ENCODE results near the gene TMEM253. TPM values are rescaled to one million over a fixed set of nuclear protein-coding genes. Genes with fewer than 3 reads are reported as not detected.

TMEM253 gene
- total RNA-seq, 1 donor from 2014 or later = not detected

DNA sequence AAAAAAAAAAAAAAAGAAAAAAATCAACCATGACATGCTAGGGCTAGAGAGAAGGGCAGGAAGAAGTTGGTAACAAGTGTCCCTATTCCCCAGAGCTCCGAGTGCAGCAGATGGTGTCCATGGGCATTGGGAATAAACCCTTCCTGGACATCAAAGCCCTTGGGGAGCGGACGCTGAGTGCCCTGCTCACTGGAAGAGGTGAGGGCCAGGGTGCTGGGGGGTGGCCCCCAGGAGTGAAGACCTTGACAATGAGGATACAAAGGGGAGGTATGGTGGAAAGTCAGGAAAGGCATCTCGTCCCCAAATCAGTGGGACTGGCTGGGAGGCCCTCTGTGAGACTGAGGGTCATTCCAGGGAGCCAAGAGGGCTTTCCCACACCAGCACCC lies 14.0 kb upstream of the TMEM253 start:
- H3K36me3 ChIP-seq = peaks cover 0 to 71% of the 10 kb centered on the region in 2 donors
- H3K4me3 ChIP-seq = no peak overlapping the region
- peaks cover 6% of the 10 kb centered on the region for H3K4me1 ChIP-seq
- TF ChIP-seq, protein P1, sequence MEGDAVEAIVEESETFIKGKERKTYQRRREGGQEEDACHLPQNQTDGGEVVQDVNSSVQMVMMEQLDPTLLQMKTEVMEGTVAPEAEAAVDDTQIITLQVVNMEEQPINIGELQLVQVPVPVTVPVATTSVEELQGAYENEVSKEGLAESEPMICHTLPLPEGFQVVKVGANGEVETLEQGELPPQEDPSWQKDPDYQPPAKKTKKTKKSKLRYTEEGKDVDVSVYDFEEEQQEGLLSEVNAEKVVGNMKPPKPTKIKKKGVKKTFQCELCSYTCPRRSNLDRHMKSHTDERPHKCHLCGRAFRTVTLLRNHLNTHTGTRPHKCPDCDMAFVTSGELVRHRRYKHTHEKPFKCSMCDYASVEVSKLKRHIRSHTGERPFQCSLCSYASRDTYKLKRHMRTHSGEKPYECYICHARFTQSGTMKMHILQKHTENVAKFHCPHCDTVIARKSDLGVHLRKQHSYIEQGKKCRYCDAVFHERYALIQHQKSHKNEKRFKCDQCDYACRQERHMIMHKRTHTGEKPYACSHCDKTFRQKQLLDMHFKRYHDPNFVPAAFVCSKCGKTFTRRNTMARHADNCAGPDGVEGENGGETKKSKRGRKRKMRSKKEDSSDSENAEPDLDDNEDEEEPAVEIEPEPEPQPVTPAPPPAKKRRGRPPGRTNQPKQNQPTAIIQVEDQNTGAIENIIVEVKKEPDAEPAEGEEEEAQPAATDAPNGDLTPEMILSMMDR (IDR thresholded peaks at IDR 0.05) = no peak
- no peak for TF ChIP-seq POLR2A (IDR thresholded peaks at IDR 0.05)
- TF ChIP-seq POLR2AphosphoS5 (IDR thresholded peaks at IDR 0.05; ENCODE audit: insufficient read depth in 1 of 2, low read depth in 1 of 2) = no peak
- H3K27me3 ChIP-seq = no peaks in the 10 kb centered on the region
- H3K9me3 ChIP-seq = no peaks in the 10 kb centered on the region
- H3K27ac ChIP-seq = peak overlapping the region; percentile 12
- intact Hi-C loops (cut with DNase I) = no loop called here
- DNase-seq (ENCODE audit: extremely low spot score in 2 of 2) = no peak

DNA sequence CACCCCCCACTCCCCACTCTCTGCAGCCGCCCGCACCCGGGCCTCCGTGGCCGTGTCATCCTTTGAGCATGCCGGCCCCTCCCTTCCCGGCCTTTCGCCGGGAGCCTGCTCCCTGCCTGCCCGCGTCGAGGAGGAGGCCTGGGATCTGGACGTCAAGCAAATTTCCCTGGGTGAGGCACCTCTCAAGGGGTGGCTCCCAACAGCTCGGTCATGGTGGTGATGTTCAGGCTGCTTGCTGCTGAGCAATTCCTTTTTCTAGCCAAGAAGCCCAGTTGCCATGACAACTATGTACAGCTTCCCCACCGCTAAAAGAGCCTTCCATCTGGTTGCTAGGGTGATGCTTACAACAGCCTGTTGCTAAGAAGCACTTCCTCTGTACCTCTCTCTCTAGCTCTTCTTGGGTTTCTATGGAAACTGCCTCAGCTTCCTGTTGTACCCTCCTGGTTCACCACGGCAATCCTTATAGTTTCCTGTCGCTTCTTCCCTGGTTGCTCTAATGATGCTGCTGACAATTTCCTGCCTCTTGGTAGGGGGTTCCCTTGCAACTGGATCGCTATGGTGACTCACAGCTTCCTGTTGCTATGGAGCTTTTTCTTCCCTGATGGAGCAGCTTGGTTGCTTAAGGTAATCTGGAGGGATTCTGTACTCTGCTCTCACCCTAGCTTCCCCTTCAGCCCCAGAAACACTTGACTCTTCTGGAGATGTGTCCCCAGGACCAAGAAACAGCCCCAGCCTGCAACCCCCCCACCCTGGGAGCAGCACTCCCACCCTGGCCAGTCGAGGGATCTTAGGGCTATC lies 13.4 kb upstream of the TMEM253 start:
- H3K36me3 ChIP-seq = peaks cover 0 to 65% of the 10 kb centered on the region in 2 donors
- H3K27me3 ChIP-seq = no peaks in the 10 kb centered on the region
- intact Hi-C loops (cut with DNase I) = no loop called here
- H3K4me1 ChIP-seq = peaks cover 6% of the 10 kb centered on the region
- H3K9me3 ChIP-seq = no peaks in the 10 kb centered on the region
- H3K27ac ChIP-seq = peak overlapping the region; percentile 12
- H3K4me3 ChIP-seq = no peak overlapping the region
- TF ChIP-seq POLR2A (IDR thresholded peaks at IDR 0.05) (no peak), POLR2AphosphoS5 (IDR thresholded peaks at IDR 0.05; ENCODE audit: insufficient read depth in 1 of 2, low read depth in 1 of 2) (peak in 1 of 2 donors; percentile 23)
- TF ChIP-seq, protein P1 (IDR thresholded peaks at IDR 0.05) = no peak
- peak in 1 of 2 donors; percentile 87 for DNase-seq (ENCODE audit: extremely low spot score in 2 of 2)

DNA sequence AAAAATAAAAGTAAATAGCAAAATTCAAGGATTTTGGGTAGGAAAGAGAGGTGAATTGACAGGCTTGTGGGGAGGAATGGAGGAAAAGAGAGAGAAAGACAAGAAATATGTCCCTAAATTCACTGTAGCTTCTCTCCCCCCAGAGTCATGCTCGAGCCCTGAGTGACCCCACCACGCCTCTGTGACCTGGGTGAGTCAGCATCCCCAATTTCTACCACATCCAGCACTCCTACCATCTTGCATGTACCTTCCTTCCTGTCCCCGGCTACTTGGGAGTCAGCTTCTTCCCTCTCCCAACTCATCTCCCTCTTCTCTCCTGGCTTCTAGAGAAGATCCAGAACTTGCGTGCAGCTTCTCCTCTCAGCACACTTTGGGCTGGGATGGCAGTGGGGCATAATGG lies 12.2 kb upstream of the TMEM253 start:
- TF ChIP-seq POLR2AphosphoS5 (IDR thresholded peaks at IDR 0.05; ENCODE audit: insufficient read depth in 1 of 2, low read depth in 1 of 2) (no peak), POLR2A (IDR thresholded peaks at IDR 0.05) (no peak)
- TF ChIP-seq, protein P1 (IDR thresholded peaks at IDR 0.05) = no peak
- no peak overlapping the region for H3K27ac ChIP-seq
- H3K4me3 ChIP-seq = no peak overlapping the region
- intact Hi-C loops (cut with DNase I) = no loop called here
- no peaks in the 10 kb centered on the region for H3K9me3 ChIP-seq
- H3K36me3 ChIP-seq = peaks cover 0 to 56% of the 10 kb centered on the region in 2 donors
- peaks cover 6% of the 10 kb centered on the region for H3K4me1 ChIP-seq
- no peaks in the 10 kb centered on the region for H3K27me3 ChIP-seq
- DNase-seq (ENCODE audit: extremely low spot score in 2 of 2) = no peak

DNA sequence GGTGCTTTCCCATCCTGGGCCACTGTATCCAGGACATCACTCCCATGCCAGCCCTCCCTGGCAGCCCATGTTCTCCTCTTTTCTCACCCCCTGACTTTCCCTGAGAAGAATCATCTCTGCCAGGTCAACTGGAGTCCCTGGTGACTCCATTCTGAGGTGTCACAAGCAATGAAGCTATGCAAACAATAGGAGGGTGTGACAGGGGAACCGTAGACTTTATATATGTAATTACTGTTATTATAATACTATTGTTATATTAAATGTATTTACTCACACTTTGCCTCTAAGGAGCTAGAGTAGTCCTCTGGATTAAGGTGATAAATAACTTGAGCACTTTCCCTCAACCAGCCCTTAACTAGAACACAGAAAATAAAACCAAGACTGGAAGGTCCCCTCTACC lies 11.6 kb upstream of the TMEM253 start:
- Histone ChIP-seq H3K4me3 (no peak overlapping the region), H3K27ac (no peak overlapping the region), H3K36me3 (peaks cover 0 to 51% of the 10 kb centered on the region in 2 donors), H3K27me3 (no peaks in the 10 kb centered on the region), H3K9me3 (no peaks in the 10 kb centered on the region), H3K4me1 (peaks cover 11% of the 10 kb centered on the region)
- no peak for DNase-seq (ENCODE audit: extremely low spot score in 2 of 2)
- TF ChIP-seq POLR2AphosphoS5 (IDR thresholded peaks at IDR 0.05; ENCODE audit: insufficient read depth in 1 of 2, low read depth in 1 of 2) = no peak
- TF ChIP-seq POLR2A (IDR thresholded peaks at IDR 0.05) = no peak
- TF ChIP-seq, protein P1 (IDR thresholded peaks at IDR 0.05) = no peak
- intact Hi-C loops (cut with DNase I) = no loop called here

DNA sequence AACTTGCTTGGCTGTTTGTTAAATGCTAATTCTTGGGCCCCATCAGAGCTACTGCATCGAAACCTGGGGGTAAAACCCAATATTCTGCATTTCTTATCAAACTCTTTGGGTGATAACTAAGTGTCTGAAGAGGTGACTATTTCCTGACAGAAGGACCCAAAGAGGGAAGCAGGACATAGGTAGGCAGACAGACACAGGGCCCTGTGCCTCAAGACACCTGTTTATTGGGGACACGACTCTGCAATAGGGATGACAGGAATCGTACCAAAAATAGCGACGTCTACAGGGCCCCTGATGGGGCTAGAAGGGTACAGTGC lies 11.0 kb upstream of the TMEM253 start:
- TF ChIP-seq POLR2A (IDR thresholded peaks at IDR 0.05) (no peak), POLR2AphosphoS5 (IDR thresholded peaks at IDR 0.05; ENCODE audit: insufficient read depth in 1 of 2, low read depth in 1 of 2) (no peak)
- TF ChIP-seq, protein P1 (IDR thresholded peaks at IDR 0.05) = no peak
- no peak for DNase-seq (ENCODE audit: extremely low spot score in 2 of 2)
- intact Hi-C loops (cut with DNase I) = loop anchor here (5.0 kb wide), 1 partner anchor 73 kb away; no protein-coding TSS in a partner anchor
- H3K4me1 ChIP-seq = peaks cover 11% of the 10 kb centered on the region
- H3K9me3 ChIP-seq = no peaks in the 10 kb centered on the region
- H3K27ac ChIP-seq = no peak overlapping the region
- peaks cover 0 to 45% of the 10 kb centered on the region in 2 donors for H3K36me3 ChIP-seq
- no peaks in the 10 kb centered on the region for H3K27me3 ChIP-seq
- no peak overlapping the region for H3K4me3 ChIP-seq

All from vagina (tissue), 2 donors.